Ascending aorta (tissue), 2 donors: Measurements from ENCODE around the gene EXOSC2. TPM values are rescaled to one million over a fixed set of nuclear protein-coding genes. Genes with fewer than 3 reads are reported as not detected.

Experiments used
- DNase-seq, 2 donors: peaks; one replicate each; pipeline ENCODE4 v3.0.0-alpha.2; 2019; ENCODE audit warnings: low spot score in 2 of 2
- H3K27ac ChIP-seq, 2 donors: fragments of 200-600 bp; sonication (generic); one replicate each; pipeline ENCODE4 v1.5.1; 2016 to 2017; ENCODE audit warnings: mild to moderate bottlenecking in 1 of 2
- H3K27me3 ChIP-seq: fragments of 200-600 bp; sonication (generic); one replicate; pipeline ENCODE4 v1.5.1; 2017
- H3K36me3 ChIP-seq, 2 donors: fragments of 200-600 bp; sonication (generic); one replicate each; pipeline ENCODE4 v1.5.1; 2016
- H3K4me1 ChIP-seq, 2 donors: fragments of 200-600 bp; sonication (generic); one replicate each; pipeline ENCODE4 v1.5.1; 2016 to 2017; ENCODE audit warnings: mild to moderate bottlenecking in 1 of 2
- H3K4me3 ChIP-seq, 2 donors: fragments of 200-600 bp; sonication (generic); one replicate each; pipeline ENCODE4 v1.5.1; 2016 to 2017; ENCODE audit warnings: mild to moderate bottlenecking in 1 of 2
- H3K9me3 ChIP-seq, 2 donors: fragments of 200-600 bp; sonication (generic); one replicate each; pipeline ENCODE4 v1.5.1; 2016
- intact Hi-C: fragments of 100-400 bp; cut with DNase I; formaldehyde crosslinking; loops from one replicate; pipeline ENCODE4 v1.15.1; 2023
- total RNA-seq: library from RNA; depleted of rRNA; stranded (reverse); fragments of >200 nt; gene quantifications from one replicate; pipeline ENCODE4 v1.1.0, GENCODE V29; 2016
- TF ChIP-seq, protein P1 (sequence below), 3 experiments: fragments of 200-600 bp in 2 of 3; fragments of 450-650 bp in 1 of 3; sonication (generic) in 2 of 3; IDR thresholded peaks; one replicate each; pipeline ENCODE4 v1.5.1; 2016 to 2019; ENCODE audit warnings: antibody characterized with exemption in 3 of 3, mild to moderate bottlenecking in 1 of 3, moderate library complexity in 1 of 3

EXOSC2 gene
- total RNA-seq, 1 donor from 2014 or later = 20.6 TPM

DNA sequence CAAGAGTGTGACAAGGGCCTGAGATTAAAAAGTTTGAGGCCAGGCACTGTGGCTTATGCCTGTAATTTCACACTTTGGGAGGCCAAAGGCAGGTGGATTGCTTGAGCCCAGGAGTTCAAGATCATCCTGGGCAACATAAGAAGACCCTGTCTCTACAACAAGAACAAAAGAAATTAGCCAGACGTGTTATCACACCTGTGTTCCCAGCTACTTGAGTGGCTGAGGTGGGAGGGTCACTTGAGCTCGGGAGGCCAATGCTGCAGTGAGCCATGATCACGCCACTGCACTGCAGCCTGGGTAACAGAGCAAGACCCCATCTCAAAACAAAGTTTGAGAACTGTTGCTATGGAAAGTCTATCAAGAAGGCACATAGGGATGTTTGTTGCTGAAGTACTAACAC lies 25.0 kb downstream of the EXOSC2 start:
- no peak for DNase-seq
- H3K4me3 ChIP-seq = no peak overlapping the region
- H3K4me1 ChIP-seq = peaks cover 0 to 14% of the 10 kb centered on the region in 2 donors
- no peaks in the 10 kb centered on the region for H3K27me3 ChIP-seq
- TF ChIP-seq, protein P1, sequence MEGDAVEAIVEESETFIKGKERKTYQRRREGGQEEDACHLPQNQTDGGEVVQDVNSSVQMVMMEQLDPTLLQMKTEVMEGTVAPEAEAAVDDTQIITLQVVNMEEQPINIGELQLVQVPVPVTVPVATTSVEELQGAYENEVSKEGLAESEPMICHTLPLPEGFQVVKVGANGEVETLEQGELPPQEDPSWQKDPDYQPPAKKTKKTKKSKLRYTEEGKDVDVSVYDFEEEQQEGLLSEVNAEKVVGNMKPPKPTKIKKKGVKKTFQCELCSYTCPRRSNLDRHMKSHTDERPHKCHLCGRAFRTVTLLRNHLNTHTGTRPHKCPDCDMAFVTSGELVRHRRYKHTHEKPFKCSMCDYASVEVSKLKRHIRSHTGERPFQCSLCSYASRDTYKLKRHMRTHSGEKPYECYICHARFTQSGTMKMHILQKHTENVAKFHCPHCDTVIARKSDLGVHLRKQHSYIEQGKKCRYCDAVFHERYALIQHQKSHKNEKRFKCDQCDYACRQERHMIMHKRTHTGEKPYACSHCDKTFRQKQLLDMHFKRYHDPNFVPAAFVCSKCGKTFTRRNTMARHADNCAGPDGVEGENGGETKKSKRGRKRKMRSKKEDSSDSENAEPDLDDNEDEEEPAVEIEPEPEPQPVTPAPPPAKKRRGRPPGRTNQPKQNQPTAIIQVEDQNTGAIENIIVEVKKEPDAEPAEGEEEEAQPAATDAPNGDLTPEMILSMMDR (IDR thresholded peaks at IDR 0.05) = no peak
- H3K27ac ChIP-seq = no peak overlapping the region
- intact Hi-C loops = no loop called here
- no peaks in the 10 kb centered on the region for H3K9me3 ChIP-seq
- no peaks in the 10 kb centered on the region for H3K36me3 ChIP-seq

DNA sequence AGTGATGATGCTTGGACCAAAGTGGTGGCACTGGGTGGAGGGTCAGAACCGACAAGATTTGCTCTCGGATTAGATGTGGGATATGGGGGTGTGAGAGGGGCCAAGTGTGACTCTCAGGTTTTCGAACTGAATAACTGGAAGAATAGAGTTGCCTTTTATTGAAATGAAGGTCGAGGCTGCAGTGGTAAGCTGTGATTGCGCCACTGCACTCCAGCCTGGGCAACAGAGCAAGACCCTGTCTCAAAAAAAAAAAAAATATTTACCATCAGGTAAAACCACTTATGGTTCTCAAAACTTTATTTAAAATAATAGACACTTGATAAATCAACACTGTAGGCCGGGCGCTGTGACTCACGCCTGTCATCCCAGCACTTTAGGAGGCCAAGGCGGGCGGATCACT lies 27.2 kb downstream of the EXOSC2 start:
- no peak overlapping the region for H3K4me3 ChIP-seq
- H3K27me3 ChIP-seq = no peaks in the 10 kb centered on the region
- H3K27ac ChIP-seq = no peak overlapping the region
- H3K4me1 ChIP-seq = peaks cover 0 to 6% of the 10 kb centered on the region in 2 donors
- intact Hi-C loops = no loop called here
- no peaks in the 10 kb centered on the region for H3K36me3 ChIP-seq
- TF ChIP-seq, protein P1 (IDR thresholded peaks at IDR 0.05) = no peak
- no peaks in the 10 kb centered on the region for H3K9me3 ChIP-seq
- no peak for DNase-seq

DNA sequence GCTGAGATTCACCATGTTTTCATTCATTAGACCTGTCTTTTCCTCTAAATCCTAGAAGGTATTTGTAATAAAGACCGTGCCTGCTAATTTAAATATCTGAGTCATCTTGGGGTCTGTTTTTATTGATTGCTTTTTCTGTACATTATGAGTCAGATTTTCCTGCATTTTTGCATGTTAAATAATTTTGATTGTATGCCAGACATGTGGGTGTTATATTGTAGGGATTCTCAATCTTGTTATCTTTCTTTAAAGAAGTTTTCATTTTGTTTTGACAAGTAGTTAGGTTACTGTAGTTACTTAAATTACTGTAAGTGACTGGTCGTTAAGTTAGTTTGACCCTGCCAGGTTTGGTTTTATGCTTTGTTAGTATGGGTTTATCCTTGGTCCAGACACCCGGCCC lies 35.1 kb downstream of the EXOSC2 start:
- TF ChIP-seq, protein P1 (IDR thresholded peaks at IDR 0.05) = no peak
- H3K27me3 ChIP-seq = no peaks in the 10 kb centered on the region
- no peaks in the 10 kb centered on the region for H3K4me1 ChIP-seq
- intact Hi-C loops = no loop called here
- no peaks in the 10 kb centered on the region for H3K36me3 ChIP-seq
- no peak overlapping the region for H3K27ac ChIP-seq
- H3K4me3 ChIP-seq = no peak overlapping the region
- DNase-seq = no peak
- H3K9me3 ChIP-seq = no peaks in the 10 kb centered on the region

DNA sequence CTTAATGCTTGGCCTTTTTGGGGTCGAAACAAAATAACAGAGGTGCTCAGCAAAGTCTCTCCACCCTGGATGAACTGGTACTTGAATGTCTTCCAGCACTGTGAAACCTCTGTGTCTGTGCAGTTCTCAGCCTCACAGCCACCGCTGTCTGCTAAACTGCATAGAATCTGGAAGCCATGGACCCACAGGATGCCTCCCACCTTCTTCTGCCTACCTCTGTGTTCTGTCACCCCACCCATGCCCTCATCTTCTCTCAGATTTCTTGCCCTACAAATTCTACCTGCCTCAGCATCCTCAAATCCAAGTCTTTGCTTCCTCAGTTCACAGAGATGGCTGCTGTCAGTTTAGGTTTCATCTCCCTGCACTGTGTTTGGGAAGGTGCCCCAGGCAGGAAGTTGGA lies 35.6 kb downstream of the EXOSC2 start:
- TF ChIP-seq, protein P1 (IDR thresholded peaks at IDR 0.05) = no peak
- H3K9me3 ChIP-seq = no peaks in the 10 kb centered on the region
- H3K4me1 ChIP-seq = no peaks in the 10 kb centered on the region
- no peaks in the 10 kb centered on the region for H3K27me3 ChIP-seq
- H3K4me3 ChIP-seq = no peak overlapping the region
- no peak for DNase-seq
- no peak overlapping the region for H3K27ac ChIP-seq
- intact Hi-C loops = no loop called here
- no peaks in the 10 kb centered on the region for H3K36me3 ChIP-seq

DNA sequence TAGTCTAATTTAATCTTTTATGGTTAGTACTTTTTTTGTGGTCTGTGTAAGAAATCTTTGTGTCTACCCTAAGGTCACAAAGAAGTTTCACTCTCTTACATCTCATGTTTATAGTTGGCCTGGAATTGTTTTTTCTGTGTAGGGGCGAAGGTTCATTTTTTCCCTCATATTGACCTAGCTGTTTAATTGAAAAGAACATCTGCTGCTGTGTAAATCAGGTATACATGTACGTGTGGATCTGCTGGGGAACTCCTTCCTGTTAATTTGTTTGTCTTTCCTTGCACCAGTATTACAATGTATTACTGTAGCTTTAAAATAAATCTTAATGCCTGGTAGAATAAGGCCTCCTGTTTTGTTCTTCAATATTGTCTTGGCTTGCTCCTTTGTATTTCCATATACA lies 37.8 kb downstream of the EXOSC2 start:
- TF ChIP-seq, protein P1 (IDR thresholded peaks at IDR 0.05) = no peak
- Histone ChIP-seq H3K27me3 (no peaks in the 10 kb centered on the region), H3K36me3 (no peaks in the 10 kb centered on the region), H3K4me3 (no peak overlapping the region), H3K9me3 (no peaks in the 10 kb centered on the region), H3K27ac (no peak overlapping the region), H3K4me1 (no peaks in the 10 kb centered on the region)
- no peak for DNase-seq
- intact Hi-C loops = no loop called here

DNA sequence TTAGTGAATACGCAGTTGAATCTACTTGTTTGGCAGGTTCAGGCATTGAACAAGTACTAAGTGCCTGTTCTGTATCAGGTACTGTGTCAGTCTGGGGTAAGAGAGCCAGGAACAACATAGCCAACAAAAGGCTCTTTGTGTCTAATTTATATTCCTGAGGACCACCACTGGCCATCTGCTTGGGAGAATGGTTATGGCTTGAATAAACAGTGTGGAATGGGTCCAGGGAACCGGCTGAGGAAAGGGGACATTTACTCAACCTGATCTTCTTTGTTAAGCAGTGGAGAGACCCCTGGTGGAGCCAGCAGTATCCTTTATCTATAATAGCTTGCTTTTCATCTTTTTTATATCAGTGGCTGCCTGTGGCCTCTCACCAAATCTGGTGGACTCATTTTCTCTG lies 38.6 kb downstream of the EXOSC2 start:
- H3K9me3 ChIP-seq = no peaks in the 10 kb centered on the region
- no peak overlapping the region for H3K4me3 ChIP-seq
- intact Hi-C loops = no loop called here
- H3K4me1 ChIP-seq = no peaks in the 10 kb centered on the region
- H3K27me3 ChIP-seq = no peaks in the 10 kb centered on the region
- no peak overlapping the region for H3K27ac ChIP-seq
- TF ChIP-seq, protein P1 (IDR thresholded peaks at IDR 0.05) = no peak
- DNase-seq = no peak
- no peaks in the 10 kb centered on the region for H3K36me3 ChIP-seq
